GM18867 (cell line): Measurements from ENCODE around the gene VSIG10L2.
"Not testable (repeated sequence)": the region's sequence is repeated elsewhere in the genome, so short reads cannot be mapped to it uniquely, and the experiment has no call there.

Experiments used
- ATAC-seq: cut with Tn5 transposase; IDR thresholded peaks from one replicate; pipeline ENCODE4 v1.9.1; 2021; ENCODE audit warnings: mild to moderate bottlenecking, moderate library complexity; ENCODE audit not compliant: unreplicated experiment

Gene VSIG10L2

GRCh38 chr11:125959511-125959910, 13.7 kb downstream of the VSIG10L2 start:
- no peak for ATAC-seq

GRCh38 chr11:125959931-125960330, 14.1 kb downstream of the VSIG10L2 start:
- ATAC-seq: no peak

- no peak for ATAC-seq
Measured at GRCh38 chr11:125960771-125961170, 14.9 kb downstream of the VSIG10L2 start.

- ATAC-seq: no peak
Measured at GRCh38 chr11:125967515-125967914, 21.7 kb downstream of the VSIG10L2 start.

- ATAC-seq: no peak
Measured at GRCh38 chr11:125968354-125968753, 22.5 kb downstream of the VSIG10L2 start.

GRCh38 chr11:125971618-125972017, 25.8 kb downstream of the VSIG10L2 start:
- no peak for ATAC-seq

GRCh38 chr11:125974284-125974683, 28.4 kb downstream of the VSIG10L2 start:
- no peak for ATAC-seq

- ATAC-seq: no peak
Measured at GRCh38 chr11:125975634-125976033, 29.8 kb downstream of the VSIG10L2 start.

GRCh38 chr11:125976156-125976555, 30.3 kb downstream of the VSIG10L2 start:
- ATAC-seq: no peak

GRCh38 chr11:125977333-125977732, 31.5 kb downstream of the VSIG10L2 start:
- no peak for ATAC-seq

GRCh38 chr11:125978181-125978716, 32.4 kb downstream of the VSIG10L2 start:
- no peak for ATAC-seq

GRCh38 chr11:125978778-125979407, 33.0 kb downstream of the VSIG10L2 start:
- ATAC-seq: no peak

GRCh38 chr11:125979511-125979910, 33.7 kb downstream of the VSIG10L2 start:
- ATAC-seq: no peak

GRCh38 chr11:125980436-125980835, 34.6 kb downstream of the VSIG10L2 start:
- peak; percentile 69 for ATAC-seq

GRCh38 chr11:125982348-125982730, 36.5 kb downstream of the VSIG10L2 start:
- ATAC-seq: no peak

GRCh38 chr11:125985956-125986355, 40.1 kb downstream of the VSIG10L2 start:
- not testable (repeated sequence) for ATAC-seq

GRCh38 chr11:125987066-125987641, 41.3 kb downstream of the VSIG10L2 start:
- no peak for ATAC-seq

GRCh38 chr11:125990244-125990643, 44.4 kb downstream of the VSIG10L2 start:
- ATAC-seq: no peak

- no peak for ATAC-seq
Measured at GRCh38 chr11:125992893-125993292, 47.0 kb downstream of the VSIG10L2 start.

- no peak for ATAC-seq
Measured at GRCh38 chr11:125994509-125994908, 48.7 kb downstream of the VSIG10L2 start.

GRCh38 chr11:125995313-125995712, 49.5 kb downstream of the VSIG10L2 start:
- peak; percentile 97 for ATAC-seq

GRCh38 chr11:125998267-125998666, 52.4 kb downstream of the VSIG10L2 start:
- no peak for ATAC-seq
